H1 (cell line): ENCODE data around the gene TMEM198. TPM values are rescaled to one million over a fixed set of nuclear protein-coding genes. Genes with fewer than 3 reads are reported as not detected.
A peak's percentile ranks its signal among the peaks of the same experiment; 100 is the strongest.

ENCODE experiments used
- CTCF ChIA-PET: fragments of 300-600 bp; sonication (Branson Sonifier 250); formaldehyde crosslinking; loops from one replicate; lab custom pipeline; 2021; ENCODE audit not compliant: partially characterized antibody; lab: Charles Lee
- POLR2A ChIA-PET: fragments of 300-600 bp; sonication (Branson Sonifier 250); formaldehyde crosslinking; loops from one replicate; lab custom pipeline; 2021; ENCODE audit warnings: inconsistent platforms; ENCODE audit not compliant: partially characterized antibody; lab: Charles Lee
- DNase-seq, 2 experiments: peaks; one replicate each; pipeline versions ENCODE4 v3.0.0 to v3.0.0-alpha.2; 2010 to 2022; ENCODE audit warnings: low spot score in 2 of 2, low read depth in 1 of 2, mixed read lengths in 1 of 2
- FAIRE-seq: peaks from 2 replicates; lab custom pipeline; 2011; peaks lifted over from hg19 to GRCh38; lab: Jason Lieb, UNC
- H2AFZ ChIP-seq: 2 replicates; pipeline ENCODE4 v1.8.1; 2012; ENCODE audit warnings: low read length, inconsistent platforms
- H2AK5ac ChIP-seq: 2 replicates; pipeline ENCODE4 v1.6.1; 2013; ENCODE audit warnings: low read depth, low read length
- H2BK120ac ChIP-seq: replicated peaks from 2 replicates; pipeline ENCODE3; 2013; ENCODE audit warnings: low read depth, low read length, inconsistent platforms
- H2BK12ac ChIP-seq: 2 replicates; pipeline ENCODE4 v1.6.1; 2013; ENCODE audit warnings: low read depth, low read length
- H2BK15ac ChIP-seq: 2 replicates; pipeline ENCODE4 v1.6.1; 2013; ENCODE audit warnings: low read length
- H2BK20ac ChIP-seq: 2 replicates; pipeline ENCODE4 v1.6.1; 2013; ENCODE audit warnings: low read length
- H2BK5ac ChIP-seq: 2 replicates; pipeline ENCODE4 v1.6.1; 2013; ENCODE audit warnings: low read depth, low read length
- H3K14ac ChIP-seq: 2 replicates; pipeline ENCODE4 v1.6.1; 2013; ENCODE audit warnings: inconsistent platforms; ENCODE audit not compliant: insufficient read length
- H3K18ac ChIP-seq: 2 replicates; pipeline ENCODE4 v1.6.1; 2013; ENCODE audit warnings: low read length; ENCODE audit errors: extremely low read depth
- H3K23ac ChIP-seq: 2 replicates; pipeline ENCODE4 v1.6.1; 2013; ENCODE audit warnings: inconsistent platforms; ENCODE audit not compliant: insufficient read length
- H3K23me2 ChIP-seq: 2 replicates; pipeline ENCODE4 v1.6.1; 2013; ENCODE audit warnings: low read depth, low read length
- H3K27ac ChIP-seq: 2 replicates; pipeline ENCODE4 v1.6.1; 2011; ENCODE audit warnings: low read depth, low read length, inconsistent platforms
- H3K27me3 ChIP-seq, 4 experiments: replicated peaks in 1 of 4; 1 replicate in 1 of 4; 2 replicates in 3 of 4; pipeline versions ENCODE4 v1.6.1 to v1.8.1; 2011 to 2013; ENCODE audit warnings: low read length in 3 of 4, mild to moderate bottlenecking in 3 of 4, inconsistent platforms in 2 of 4, mixed read lengths in 2 of 4, moderate library complexity in 1 of 4; ENCODE audit not compliant: control insufficient read depth in 3 of 4, insufficient read depth in 3 of 4; ENCODE audit errors: extremely low read depth in 1 of 4
- H3K36me3 ChIP-seq, 4 experiments: 2 replicates each; pipeline versions ENCODE4 v1.6.1 to v1.8.1; 2011 to 2013; ENCODE audit warnings: mild to moderate bottlenecking in 4 of 4, low read length in 3 of 4, moderate library complexity in 2 of 4, control low read depth in 1 of 4, inconsistent platforms in 1 of 4; ENCODE audit not compliant: insufficient read depth in 4 of 4, control insufficient read depth in 2 of 4
- H3K4ac ChIP-seq: replicated peaks from 2 replicates; pipeline ENCODE3; 2013; ENCODE audit warnings: low read length, low read depth, mixed read lengths, inconsistent platforms; ENCODE audit not compliant: insufficient read length
- H3K4me1 ChIP-seq, 4 experiments: replicated peaks in 1 of 4; 1 replicate in 1 of 4; 2 replicates in 3 of 4; pipeline versions ENCODE4 v1.6.1 to v1.8.1; 2011 to 2013; ENCODE audit warnings: low read length in 3 of 4, inconsistent platforms in 2 of 4, mixed read lengths in 1 of 4; ENCODE audit not compliant: insufficient read depth in 4 of 4, control insufficient read depth in 3 of 4
- H3K4me2 ChIP-seq, 2 experiments: 2 replicates each; pipeline versions ENCODE4 v1.6.1 to v1.8.1; 2011 to 2013; ENCODE audit warnings: low read depth in 2 of 2, low read length in 2 of 2, control low read depth in 1 of 2, inconsistent platforms in 1 of 2, mild to moderate bottlenecking in 1 of 2; ENCODE audit not compliant: insufficient read depth in 1 of 2
- H3K4me3 ChIP-seq, 4 experiments: fragments of 200-600, 300-600 bp in 1 of 4; sonication (generic), shearing (Covaris generic), sonication (Bioruptor Twin) in 1 of 4; 2 replicates each; pipeline versions ENCODE4 v1.5.1 to v1.8.1; 2011 to 2016; ENCODE audit warnings: low read length in 4 of 4, low read depth in 3 of 4, control low read depth in 2 of 4, inconsistent platforms in 2 of 4, mild to moderate bottlenecking in 2 of 4, mixed read lengths in 1 of 4, moderate library complexity in 1 of 4; ENCODE audit not compliant: insufficient read depth in 2 of 4; ENCODE audit errors: extremely low read depth in 1 of 4
- H3K56ac ChIP-seq: replicated peaks from 2 replicates; pipeline ENCODE3; 2013; ENCODE audit warnings: low read depth, mild to moderate bottlenecking, mixed read lengths, low read length, inconsistent platforms; ENCODE audit not compliant: insufficient read length
- H3K79me1 ChIP-seq: 2 replicates; pipeline ENCODE4 v1.6.1; 2013; ENCODE audit warnings: low read depth, low read length, control low read depth
- H3K79me2 ChIP-seq, 2 experiments: 2 replicates each; pipeline versions ENCODE4 v1.6.1 to v1.8.1; 2012 to 2013; ENCODE audit warnings: low read length in 2 of 2, mild to moderate bottlenecking in 2 of 2, inconsistent platforms in 1 of 2; ENCODE audit not compliant: insufficient read depth in 2 of 2, control insufficient read depth in 1 of 2
- H3K9ac ChIP-seq, 4 experiments: replicated peaks in 1 of 4; 1 replicate in 1 of 4; 2 replicates in 3 of 4; pipeline versions ENCODE4 v1.6.1 to v1.8.1; 2011 to 2013; ENCODE audit warnings: low read depth in 3 of 4, low read length in 3 of 4, control low read depth in 2 of 4, mild to moderate bottlenecking in 2 of 4, moderate library complexity in 2 of 4, inconsistent platforms in 1 of 4; ENCODE audit errors: extremely low read depth in 1 of 4
- H3K9me3 ChIP-seq, 2 experiments: 2 replicates each; pipeline versions ENCODE4 v1.6.1 to v1.8.1; 2012 to 2013; ENCODE audit warnings: mild to moderate bottlenecking in 2 of 2, moderate library complexity in 2 of 2, control low read depth in 1 of 2, inconsistent platforms in 1 of 2, low read depth in 1 of 2, low read length in 1 of 2, mixed read lengths in 1 of 2; ENCODE audit not compliant: insufficient read depth in 2 of 2
- H4K20me1 ChIP-seq, 2 experiments: replicated peaks in 1 of 2; 2 replicates each; pipeline versions ENCODE3 to v1.8.1; 2011 to 2013; ENCODE audit warnings: inconsistent platforms in 2 of 2, low read length in 2 of 2, mild to moderate bottlenecking in 1 of 2; ENCODE audit not compliant: insufficient read depth in 2 of 2, control insufficient read depth in 1 of 2
- H4K5ac ChIP-seq: 2 replicates; pipeline ENCODE4 v1.6.1; 2013; ENCODE audit warnings: low read length, low read depth, mixed read lengths, inconsistent platforms; ENCODE audit not compliant: insufficient read length
- H4K8ac ChIP-seq: 2 replicates; pipeline ENCODE4 v1.8.0; 2013; ENCODE audit warnings: mild to moderate bottlenecking, moderate library complexity, low read length, inconsistent platforms; ENCODE audit not compliant: insufficient read depth; ENCODE audit errors: extremely low read depth
- H4K91ac ChIP-seq: replicated peaks from 2 replicates; pipeline ENCODE3; 2013; ENCODE audit warnings: low read length, mixed read lengths, inconsistent platforms; ENCODE audit not compliant: insufficient read length
- BRCA1 ChIP-seq: IDR thresholded peaks from 2 replicates; pipeline ENCODE4 v1.6.1; 2012; ENCODE audit warnings: low read depth, low read length, improper control_type of control experiment
- CBX8 ChIP-seq: fragments of 300-800, 300-1000 bp; sonication (generic); IDR thresholded peaks from 2 replicates; pipeline ENCODE4 v1.7.1; 2016; ENCODE audit warnings: low read depth, low read length, borderline replicate concordance
- CHD2 ChIP-seq: IDR thresholded peaks from 2 replicates; pipeline ENCODE4 v1.6.1; 2012; ENCODE audit warnings: low read length, improper control_type of control experiment
- CTBP2 ChIP-seq: IDR thresholded peaks from 2 replicates; pipeline ENCODE4 v1.7.0; 2011; ENCODE audit warnings: borderline replicate concordance, mild to moderate bottlenecking, moderate library complexity, mixed read lengths, low read length; ENCODE audit not compliant: insufficient read depth, insufficient read length
- E2F6 ChIP-seq: IDR thresholded peaks from 2 replicates; pipeline ENCODE4 v1.6.1; 2012; ENCODE audit warnings: inconsistent platforms
- JUND ChIP-seq: IDR thresholded peaks from 2 replicates; pipeline ENCODE4 v1.6.1; 2011; ENCODE audit warnings: mild to moderate bottlenecking, improper control_type of control experiment, low read length
- SRF ChIP-seq: IDR thresholded peaks from 2 replicates; pipeline ENCODE4 v1.6.1; 2011; ENCODE audit warnings: mild to moderate bottlenecking, low read depth, low read length, moderate library complexity
- YY1 ChIP-seq: IDR thresholded peaks from 2 replicates; pipeline ENCODE4 v1.6.1; 2011; ENCODE audit warnings: low read depth, mild to moderate bottlenecking, low read length
- WGBS, 2 experiments: shearing (Covaris generic) in 1 of 2; methylation state at CpG; one replicate each; pipeline versions ENCODE4 v1.1.6 to v1.1.7; 2013 to 2015; ENCODE audit warnings: low lambda C conversion rate in 2 of 2, mixed read lengths in 2 of 2, inconsistent platforms in 1 of 2, low coverage in 1 of 2, missing lambda C conversion rate in 1 of 2; ENCODE audit not compliant: insufficient replicate concordance in 2 of 2, insufficient coverage in 1 of 2, insufficient read length in 1 of 2; ENCODE audit errors: extremely low coverage in 1 of 2, missing lambda C conversion rate in 1 of 2; 5-methylcytosine and 5-hydroxymethylcytosine counted together
- polyA plus RNA-seq, 7 experiments: library from polyadenylated mRNA; depleted of rRNA in 3 of 7; stranded (reverse) in 5 of 7; unstranded in 2 of 7; fragments of >200 nt in 5 of 7; fragments of 200-250 nt in 2 of 7; gene quantifications; 1 replicate in 5 of 7; 2 replicates in 1 of 7; 4 replicates in 1 of 7; pipeline versions ENCODE4 v1.2.1 to v1.2.3, GENCODE V29; 2011 to 2013; ENCODE audit warnings: missing spikeins in 2 of 7, mixed read lengths in 2 of 7
- total RNA-seq: library from RNA; stranded (reverse); fragmentation: NEBNext Ultra II Directional; extraction: Animal tissue kit (Norgen Biotek cat#: 25700); gene quantifications from 2 replicates; pipeline ENCODE4 v1.2.1, GENCODE V29; 2021

TMEM198 gene
- total and polyA plus RNA-seq, 2 of the 8 experiments (the other 6 are each of a cell fraction or from before 2014, with no cell fraction given): 10.2 to 10.4 TPM

DNA sequence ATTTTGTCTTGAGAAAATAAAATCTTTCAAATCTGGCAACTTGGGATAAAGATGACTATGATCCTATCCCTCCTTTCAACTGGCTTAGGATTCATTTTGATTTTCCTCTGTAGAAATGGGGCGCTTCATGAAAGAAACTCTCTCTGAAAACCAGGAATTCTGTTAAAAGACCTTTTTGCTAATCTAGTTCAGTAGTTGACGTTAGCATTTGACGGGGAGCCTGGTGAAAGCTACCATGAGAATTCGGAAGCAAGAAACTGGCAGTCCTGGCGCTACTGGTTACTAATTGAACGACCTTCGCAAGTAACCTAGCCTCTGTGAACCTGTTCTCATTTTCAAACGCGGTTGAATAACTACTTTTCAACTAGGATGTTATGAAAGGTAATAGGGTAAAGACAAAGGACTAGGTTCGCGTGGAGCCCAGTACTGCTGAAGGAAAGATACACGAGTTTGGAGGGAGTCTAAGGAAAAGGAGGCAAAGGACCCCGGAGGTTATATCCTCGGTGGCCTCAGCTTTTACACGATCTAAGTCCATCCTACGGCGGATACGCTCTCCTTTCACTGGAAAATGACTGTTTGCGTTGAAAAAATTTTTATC, 53.2 kb downstream of the TMEM198 start:
- Histone ChIP-seq H3K14ac (no peak overlapping the region), H2BK5ac (peak overlapping the region; percentile 72; the same call in 1 of the 2 replicates), H3K9ac (peak overlapping the region; percentile 64 to 79 (median 72)), H3K27me3 (no peaks in the 10 kb centered on the region), H2BK15ac (no peak overlapping the region), H3K23me2 (peaks cover 2% of the 10 kb centered on the region; the same call in 1 of the 2 replicates), H3K23ac (no peak overlapping the region), H3K9me3 (no peaks in the 10 kb centered on the region), H3K4me1 (peaks cover 0 to 13% (median 2%) of the 10 kb centered on the region in 4 experiments; a peak in 4 of 7 replicates), H2AFZ (no peak overlapping the region), H4K5ac (peak overlapping the region; percentile 84), H3K79me1 (no peaks in the 10 kb centered on the region; the same call in 1 of the 2 replicates), H4K8ac (peak overlapping the region; percentile 95), H2BK12ac (no peak overlapping the region), H3K18ac (peak overlapping the region; percentile 71), H2BK20ac (no peak overlapping the region), H4K20me1 (no peaks in the 10 kb centered on the region), H3K4me3 (peak overlapping the region; percentile 75 to 87 (median 84))
- no peak for FAIRE-seq
- 13% methylated on average over 19 of the region's 19 CpGs; no CpG with 5 or more reads in 1 of the 2 experiments for WGBS, 2 experiments
- POLR2A ChIA-PET: interaction anchor here (0.8 to 13.4 kb wide), 19 partner anchors 9 to 99 kb away, joined by 3 to 127 read pairs (median 6); partner anchors contain the start of genes CHPF, GMPPA, INHA and OBSL1
- TF ChIP-seq CBX8 (no peak), CTBP2 (no peak), BRCA1 (no peak), JUND (no peak), CHD2 (no peak), E2F6 (no peak), SRF (no peak), YY1 (no peak)
- TF ChIP-seq, all 59 proteins: peak for 0
- H3K79me2 ChIP-seq: no peaks in the 10 kb centered on the region
- H3K56ac ChIP-seq: peak overlapping the region; percentile 92
- DNase-seq: no peak
- peak overlapping the region; percentile 32; the same call in 1 of the 2 replicates for H2AK5ac ChIP-seq
- peak overlapping the region; percentile 70 for H3K27ac ChIP-seq
- peak overlapping the region; percentile 36 for H3K4ac ChIP-seq
- CTCF ChIA-PET: interaction anchor here (1.0 to 14.4 kb wide), 14 partner anchors 13 to 194 kb away, joined by 3 to 143 read pairs (median 4); partner anchors contain the start of genes CHPF, INHA, OBSL1 and SLC4A3
- H3K36me3 ChIP-seq: peaks cover 0 to 3% (median 0%) of the 10 kb centered on the region in 4 experiments; a peak in 2 of 8 replicates
- H3K4me2 ChIP-seq: peak overlapping the region; percentile 84 to 88
- H2BK120ac ChIP-seq: peak overlapping the region; percentile 13
- H4K91ac ChIP-seq: peak overlapping the region; percentile 82
